Head of caudate nucleus (tissue), 42 donors: ENCODE data around the gene MOK.

ENCODE experiments used
- DNase-seq, 42 donors: peaks; one replicate each; pipeline versions ENCODE4 v3.0.0 to v3.0.0-alpha.2; 2020 to 2021; ENCODE audit warnings: mixed read lengths in 7 of 42
- intact Hi-C: fragments of 100-400 bp; cut with DNase I; formaldehyde crosslinking; loops from one replicate; pipeline ENCODE4 v1.15.0; 2022

Gene MOK

DNA sequence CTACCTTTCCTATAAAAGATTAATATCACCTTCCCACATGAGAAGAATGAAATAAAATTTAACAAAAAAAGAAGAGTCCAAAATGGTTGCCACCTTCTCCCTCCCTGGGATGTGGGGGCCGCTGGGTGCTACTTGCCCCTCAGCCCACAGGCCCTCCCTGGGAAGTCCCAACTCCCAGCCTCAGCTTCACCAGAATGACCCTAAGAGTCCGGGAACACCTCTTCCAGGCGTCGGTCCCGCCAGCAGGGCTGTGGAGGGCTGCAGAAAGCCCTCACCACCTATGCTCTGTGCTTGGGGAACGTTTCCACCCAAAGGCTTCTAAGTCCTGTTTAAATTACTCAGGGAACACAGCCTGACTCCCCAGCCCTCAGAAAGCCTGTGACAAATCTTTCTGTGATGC is 71.9 kb downstream of the MOK start:
- no peak for DNase-seq
- intact Hi-C loops: no loop called here

DNA sequence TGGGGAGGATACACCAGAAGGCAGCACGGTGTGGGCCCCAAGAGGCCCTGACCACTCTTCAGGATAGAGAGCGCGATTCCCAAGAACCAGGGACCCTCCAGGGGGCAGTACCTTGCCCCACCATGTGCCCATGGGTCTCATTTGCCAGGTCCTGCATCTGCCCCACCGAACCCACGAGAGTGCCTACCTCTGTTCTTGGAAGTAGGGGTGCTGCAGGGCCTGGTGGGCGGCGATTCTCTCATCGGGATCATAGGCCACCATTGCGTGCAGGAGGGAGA is 72.7 kb downstream of the MOK start:
- DNase-seq: no peak
- intact Hi-C loops: no loop called here

DNA sequence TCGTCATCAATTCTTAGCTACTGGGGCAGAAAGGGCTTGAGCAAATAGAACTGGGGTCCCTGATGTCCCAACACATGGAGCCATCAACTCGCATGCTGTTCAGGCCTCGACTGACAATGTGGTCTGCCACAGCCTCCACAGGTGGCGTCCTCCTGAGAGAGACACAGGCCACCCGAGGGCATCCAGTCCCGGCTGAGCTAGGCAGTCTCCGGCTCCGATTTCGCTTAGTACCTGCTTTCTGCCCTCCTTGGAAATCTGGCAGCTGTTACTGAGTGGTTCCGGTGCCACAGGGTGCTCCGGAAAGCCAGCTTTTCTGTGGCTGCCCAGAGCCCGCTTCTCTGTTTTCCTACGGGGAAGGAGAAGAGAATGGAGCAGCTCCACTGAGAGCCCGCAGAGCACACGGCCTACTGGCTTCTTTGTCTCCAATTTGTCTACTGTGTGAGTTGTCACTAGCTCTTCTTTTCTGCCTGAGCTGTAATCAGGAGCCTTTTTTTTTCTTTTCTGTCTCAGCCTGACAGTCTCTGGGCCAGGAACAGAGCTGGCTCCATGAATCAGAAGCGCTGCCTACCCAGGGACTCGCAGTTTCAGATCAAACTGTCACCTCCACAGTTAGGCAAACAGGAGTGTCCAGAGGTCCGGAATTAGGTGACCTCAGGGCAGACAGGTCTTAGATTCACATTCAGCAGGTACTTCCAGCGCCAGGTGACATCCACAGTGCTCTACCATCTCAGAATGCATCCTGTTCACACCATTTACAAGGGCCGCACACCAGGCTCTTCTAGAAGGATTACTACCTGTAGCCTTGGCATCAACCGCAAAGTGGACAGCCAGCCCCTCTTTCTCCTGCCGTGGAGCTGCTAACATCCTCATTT is 73.3 kb downstream of the MOK start:
- peak in 10 of 42 donors; percentile 17 to 65 (median 41) for DNase-seq
- intact Hi-C loops: no loop called here

GRCh38 chr14:102230481-102231210 is 74.3 kb downstream of the MOK start:
- no peak for DNase-seq

DNA sequence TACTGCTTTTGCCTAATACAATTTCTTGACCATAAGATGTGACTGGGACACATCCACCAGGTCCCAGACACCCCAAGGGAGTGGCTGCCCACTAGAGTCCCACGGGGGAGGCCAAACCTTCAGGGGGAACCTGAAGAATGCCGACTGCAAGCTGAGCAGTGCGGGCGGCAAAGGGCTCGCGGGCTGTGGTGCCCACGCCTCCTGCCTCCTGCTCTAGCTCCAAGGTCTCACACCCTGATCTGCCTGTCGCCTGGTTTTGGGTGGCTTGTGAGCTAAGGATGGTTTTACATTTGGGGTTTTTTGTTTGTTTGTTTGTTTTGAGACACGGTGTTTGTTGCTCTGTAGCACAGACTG is 75.2 kb downstream of the MOK start:
- no peak for DNase-seq
- intact Hi-C loops: no loop called here

More at GRCh38 chr14:102230481-102231210, 74.3 kb downstream of the MOK start:
- intact Hi-C loops: no loop called here

DNA sequence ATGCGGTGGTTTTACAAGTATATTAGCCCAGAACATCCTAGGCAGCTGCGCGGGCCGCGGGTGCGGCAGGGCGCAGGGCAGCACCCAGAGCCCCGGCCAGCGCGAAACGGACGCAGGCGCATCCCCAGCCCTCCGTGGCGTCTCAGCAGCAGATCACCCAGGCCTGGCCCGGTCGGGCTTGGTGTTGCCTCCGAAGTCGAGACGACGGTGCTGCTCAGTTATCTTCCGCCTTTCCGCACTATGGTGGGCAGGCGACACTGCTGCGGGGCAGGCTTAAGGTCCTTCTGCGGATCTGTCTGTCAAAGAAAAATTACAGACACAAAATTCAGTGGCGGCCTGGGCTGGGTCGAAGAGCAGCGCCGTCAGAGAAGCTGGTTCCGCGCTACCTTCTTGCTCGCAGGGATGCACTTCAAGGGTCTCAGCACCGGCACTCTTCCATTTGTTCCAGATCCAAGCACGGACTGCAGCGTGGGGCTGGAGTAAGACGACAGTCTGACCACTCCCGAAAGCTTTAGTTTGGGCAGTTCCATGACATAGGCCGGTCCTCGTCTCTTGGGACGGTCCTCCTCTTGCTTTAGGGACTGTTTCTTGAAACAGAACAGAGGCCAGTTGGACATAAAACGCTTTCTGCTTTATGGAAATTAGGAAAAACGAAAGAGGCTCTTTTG is 75.8 kb downstream of the MOK start:
- no peak for DNase-seq
- intact Hi-C loops: no loop called here

DNA sequence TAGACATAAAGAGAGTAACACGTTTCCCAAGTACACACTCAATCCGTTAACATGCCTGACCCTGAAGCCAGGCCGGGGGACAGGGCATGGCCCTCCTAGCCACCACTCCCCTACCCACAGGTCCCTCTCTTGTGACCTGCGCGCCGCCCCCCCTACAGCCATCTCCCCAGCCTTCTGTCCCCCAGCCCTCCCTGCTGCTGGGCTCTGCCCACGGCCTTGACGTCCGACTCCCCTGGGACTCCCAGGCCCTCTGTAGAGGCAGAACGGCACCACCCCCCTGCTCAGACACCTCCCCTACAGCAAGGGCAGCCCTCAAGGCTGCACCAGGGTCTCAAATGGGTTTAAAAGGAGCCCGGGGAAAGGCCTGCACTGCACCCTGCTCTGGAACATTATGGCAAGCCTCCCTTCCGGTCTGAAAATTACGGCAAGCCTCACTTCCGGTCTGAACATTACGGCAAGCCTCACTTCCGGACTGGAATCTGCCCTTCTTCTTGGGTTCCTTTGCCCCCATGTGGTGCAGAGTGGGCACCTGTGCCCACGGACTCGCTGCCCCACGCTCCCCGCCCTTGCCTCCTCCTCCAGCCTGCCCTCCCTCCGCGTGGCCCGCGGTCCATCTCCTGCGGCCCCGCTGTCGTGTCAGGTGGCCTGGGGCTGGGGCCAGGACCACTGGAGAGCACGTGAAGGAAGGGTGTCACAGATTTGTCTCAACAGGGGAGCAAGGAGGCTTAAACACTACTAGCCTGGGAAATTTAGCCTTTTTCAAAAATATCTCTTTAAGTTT is 77.6 kb downstream of the MOK start:
- DNase-seq: no peak
- intact Hi-C loops: no loop called here

GRCh38 chr14:102226356-102227125 is 78.4 kb downstream of the MOK start:
- DNase-seq: no peak
- intact Hi-C loops: no loop called here

GRCh38 chr14:102225936-102226335 is 79.0 kb downstream of the MOK start:
- DNase-seq: no peak
- intact Hi-C loops: no loop called here

DNA sequence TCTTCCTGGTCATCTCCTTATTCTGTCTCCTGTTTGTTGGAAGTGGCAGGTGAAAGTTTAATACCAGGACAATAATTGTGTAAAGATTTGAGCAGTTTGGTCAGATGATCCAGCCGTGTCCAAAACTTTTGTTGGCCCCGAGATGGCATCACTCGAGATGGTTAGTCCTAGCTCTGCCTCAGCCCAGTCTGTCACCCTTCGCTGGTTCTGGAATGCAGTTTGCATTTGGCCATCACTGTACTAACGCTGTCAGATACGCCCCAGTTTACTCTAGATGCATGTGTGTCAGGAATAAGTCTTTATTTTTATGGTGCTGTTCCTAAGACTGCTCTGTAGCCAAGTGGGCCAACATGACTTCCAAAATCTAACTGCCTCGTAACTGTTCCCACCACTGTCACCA is 79.6 kb downstream of the MOK start:
- intact Hi-C loops: no loop called here
- no peak for DNase-seq

DNA sequence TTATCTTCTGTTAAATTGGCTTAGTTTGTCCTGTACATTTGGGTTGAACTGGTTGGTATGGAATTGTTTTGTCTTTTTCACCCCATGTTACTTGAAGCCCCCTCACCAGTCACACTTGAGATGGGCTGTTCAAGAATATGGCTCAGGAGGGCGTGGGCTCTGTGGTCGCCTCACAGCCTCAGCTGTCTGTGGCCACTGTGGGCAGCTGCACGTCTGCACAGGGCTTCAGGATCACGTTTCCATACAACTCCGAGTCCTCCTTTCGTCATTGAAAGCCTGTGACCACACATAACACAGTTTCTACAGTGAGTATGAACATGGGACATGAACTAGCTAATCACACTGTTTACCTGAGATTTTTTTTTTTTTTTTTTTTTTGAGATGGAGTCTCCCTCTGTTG is 81.3 kb downstream of the MOK start:
- intact Hi-C loops: no loop called here
- no peak for DNase-seq

DNA sequence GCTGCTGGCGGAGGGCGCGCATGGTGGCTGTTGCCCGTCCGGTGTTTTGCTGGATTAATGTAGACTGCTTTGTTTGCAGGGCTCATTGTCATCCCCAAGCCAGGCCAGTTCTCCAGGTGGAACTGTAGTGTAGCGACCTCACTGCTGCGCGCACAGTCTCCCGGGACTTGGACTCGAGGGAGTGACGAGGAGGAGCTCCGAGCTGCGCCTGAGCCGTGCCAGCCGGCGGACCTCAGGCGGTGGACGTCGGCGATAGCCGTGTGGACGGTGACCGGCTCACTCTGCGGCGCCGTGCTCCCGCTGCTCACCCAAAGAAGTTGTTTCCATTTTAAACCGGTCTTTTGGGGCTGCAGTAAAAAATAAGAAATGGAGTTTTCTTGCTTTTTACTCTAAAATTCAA is 82.2 kb downstream of the MOK start:
- intact Hi-C loops: no loop called here
- no peak for DNase-seq

- DNase-seq: no peak
Observed at GRCh38 chr14:102222009-102222575, 82.9 kb downstream of the MOK start.

GRCh38 chr14:102221026-102221425 is 83.9 kb downstream of the MOK start:
- no peak for DNase-seq
- intact Hi-C loops: no loop called here

More at GRCh38 chr14:102222009-102222575, 82.9 kb downstream of the MOK start:
- intact Hi-C loops: no loop called here

GRCh38 chr14:102220031-102220430 is 84.9 kb downstream of the MOK start:
- DNase-seq: no peak
- intact Hi-C loops: no loop called here

GRCh38 chr14:102219316-102219715 is 85.6 kb downstream of the MOK start:
- intact Hi-C loops: loop anchor here (10.0 kb wide), 2 partner anchors 75 to 125 kb away; no protein-coding TSS in a partner anchor
- no peak for DNase-seq

- intact Hi-C loops: loop anchor here (10.0 kb wide), 2 partner anchors 74 to 124 kb away; no protein-coding TSS in a partner anchor
- peak in 26 of 42 donors; percentile 31 to 83 (median 59) for DNase-seq
Observed at GRCh38 chr14:102218688-102219087, 86.3 kb downstream of the MOK start.

- DNase-seq: no peak
- intact Hi-C loops: loop anchor here (10.0 kb wide), 2 partner anchors 73 to 123 kb away; no protein-coding TSS in a partner anchor
Observed at GRCh38 chr14:102217987-102218421, 87.0 kb downstream of the MOK start.
